Measurements from ENCODE around the gene GGT7.
A peak's percentile ranks its signal among the peaks of the same experiment; 100 is the strongest.
"Not testable (repeated sequence)": the region's sequence is repeated elsewhere in the genome, so short reads cannot be mapped to it uniquely, and the experiment has no call there.

The GGT7 gene

DNA sequence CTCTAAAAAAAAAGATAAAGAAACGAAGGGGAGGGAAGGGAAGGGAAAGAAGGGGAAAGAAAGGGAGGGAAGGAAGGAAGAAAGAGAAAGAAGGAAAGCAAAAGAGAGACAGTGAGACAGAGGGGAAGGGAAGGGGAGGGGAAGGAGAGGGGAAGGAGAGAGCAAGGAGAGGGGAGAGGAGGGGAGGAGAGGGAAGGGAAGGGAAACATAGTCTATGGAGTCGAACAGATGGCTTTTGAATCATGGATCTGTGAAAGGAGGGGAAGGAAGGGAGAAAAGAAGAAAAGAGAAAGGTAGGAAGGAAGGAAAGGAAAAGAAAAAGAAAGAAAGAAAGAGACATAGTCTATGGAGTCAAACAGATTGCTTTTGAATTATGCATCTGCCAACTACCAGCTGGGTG, 30.5 kb downstream of the GGT7 start:
- DNase-seq (ENCODE audit: low spot score): no peak

DNA sequence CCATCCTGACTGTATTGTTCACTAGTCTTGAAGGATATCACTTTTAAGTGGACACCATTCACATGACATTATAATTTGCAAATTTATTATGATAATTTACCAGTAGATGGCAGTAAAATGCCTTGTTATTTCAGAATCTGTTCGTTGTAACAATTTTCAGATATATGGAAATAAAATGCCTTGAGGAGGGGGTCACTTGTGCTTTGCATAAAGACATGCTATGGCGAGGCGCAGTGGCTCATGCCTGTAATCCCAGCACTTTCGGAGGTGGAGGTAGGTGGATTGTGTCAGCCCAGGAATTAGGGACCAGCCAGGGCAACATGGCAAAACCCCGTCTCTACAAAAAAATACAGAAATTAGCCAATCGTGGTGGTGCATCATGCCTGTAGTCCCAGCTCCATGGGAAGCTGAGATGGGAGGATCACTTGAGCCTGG, 38.2 kb downstream of the GGT7 start:
- no peak for DNase-seq (ENCODE audit: low spot score)

- DNase-seq (ENCODE audit: low spot score): no peak
Observed at GRCh38 chr20:34831936-34832335, 40.7 kb downstream of the GGT7 start.

DNA sequence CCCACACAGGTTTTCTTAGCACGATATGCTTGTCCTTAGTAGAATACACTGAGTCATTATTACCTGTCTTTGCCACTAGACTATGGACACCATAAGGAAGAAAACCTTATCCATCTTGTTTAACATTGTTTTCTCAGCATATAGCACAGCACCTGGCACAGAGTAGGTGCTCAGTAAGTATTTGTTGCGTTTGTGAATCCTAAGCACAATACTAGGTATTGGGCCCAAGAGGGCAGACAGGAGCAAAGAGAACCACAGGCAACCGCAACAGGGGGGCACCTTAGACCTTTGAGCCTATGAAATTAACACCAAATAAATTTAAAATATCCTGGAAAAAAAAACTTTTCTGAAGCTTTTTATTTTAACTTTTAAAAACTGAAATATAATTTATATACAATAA, 43.5 kb downstream of the GGT7 start:
- no peak for DNase-seq (ENCODE audit: low spot score)

- peak; percentile 89 for DNase-seq (ENCODE audit: low spot score)
Observed at GRCh38 chr20:34825530-34826362, 46.9 kb downstream of the GGT7 start, which contains the start of gene NCOA6. Gene NCOA6, minus strand, starts transcription at chr20:34825651. Its CDS starts 43,296 bp downstream, at chr20:34782355.

DNA sequence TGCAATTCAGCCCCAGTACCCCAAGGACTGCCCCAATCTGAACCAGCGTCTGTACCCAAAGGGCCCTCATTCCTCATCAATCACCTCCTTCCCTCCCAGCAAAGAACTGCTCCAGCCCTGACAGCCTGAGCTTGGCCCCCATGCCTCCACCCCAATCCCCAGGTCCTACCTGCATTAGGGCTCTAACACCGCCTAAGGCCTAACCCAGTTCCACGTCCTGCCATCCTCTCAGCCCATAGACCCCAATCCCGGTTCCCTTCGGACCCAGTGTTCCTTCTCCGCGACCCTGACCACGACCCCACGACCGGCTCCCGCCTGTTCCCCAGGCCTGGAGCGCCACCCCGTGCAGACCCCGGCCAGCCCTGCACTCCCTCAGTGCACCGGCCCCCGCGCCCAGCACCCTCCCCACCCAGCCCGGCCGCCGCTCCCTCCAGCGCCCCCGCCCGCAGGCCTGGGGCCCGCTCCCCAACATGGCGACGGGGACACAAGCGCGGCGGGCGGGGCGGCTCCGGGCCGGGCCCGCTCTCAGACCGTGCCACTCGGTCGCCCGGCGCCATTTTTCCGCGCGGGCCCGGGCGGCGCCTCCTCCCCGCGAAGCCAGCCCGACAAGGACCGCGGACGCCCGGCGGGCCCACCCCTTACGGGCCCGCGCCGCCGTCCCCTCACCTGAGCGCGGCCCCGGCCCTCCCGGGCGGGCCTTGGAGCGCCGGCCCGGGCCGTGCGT, 47.7 kb downstream of the GGT7 start:
- DNase-seq (ENCODE audit: low spot score): peak; percentile 73

GRCh38 chr20:34824452-34824805, 48.2 kb downstream of the GGT7 start:
- DNase-seq (ENCODE audit: low spot score): peak; percentile 46

- DNase-seq (ENCODE audit: low spot score): no peak
Observed at GRCh38 chr20:34824026-34824425, 48.6 kb downstream of the GGT7 start.

DNA sequence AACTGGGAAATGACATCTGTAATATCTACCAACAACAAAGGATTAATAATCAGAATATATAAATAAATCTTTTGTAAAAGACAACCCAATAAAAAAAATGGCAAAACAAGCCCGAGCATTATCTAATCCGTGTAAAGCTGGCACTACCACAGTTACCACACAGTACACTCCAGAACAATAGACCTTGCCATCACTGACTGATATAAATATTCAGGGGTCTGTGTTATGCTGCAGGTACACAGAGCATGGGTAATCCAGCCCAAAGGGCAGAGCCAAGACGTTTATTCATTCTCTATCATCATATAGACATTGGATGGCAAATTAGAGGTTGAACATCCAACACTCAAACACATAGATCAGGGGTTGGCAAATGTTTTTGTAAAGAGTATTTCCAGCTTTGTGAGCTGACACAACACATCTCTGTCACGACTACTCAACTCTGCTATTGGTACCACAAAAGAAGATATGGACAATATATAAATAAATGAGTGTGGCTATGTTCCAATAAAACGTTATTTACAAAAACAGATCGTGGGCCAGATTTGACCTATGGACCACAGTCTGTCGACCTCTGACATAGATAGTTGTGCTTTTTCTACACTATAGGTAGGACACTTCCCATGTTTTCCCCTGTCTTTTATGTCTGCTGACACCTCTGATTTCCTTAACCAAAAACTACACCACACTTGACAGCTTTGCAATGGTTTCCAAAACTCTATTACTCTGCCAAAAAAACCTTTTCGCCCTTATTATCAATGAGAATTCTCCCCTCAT, 51.7 kb downstream of the GGT7 start:
- peak; percentile 18 for DNase-seq (ENCODE audit: low spot score)

DNA sequence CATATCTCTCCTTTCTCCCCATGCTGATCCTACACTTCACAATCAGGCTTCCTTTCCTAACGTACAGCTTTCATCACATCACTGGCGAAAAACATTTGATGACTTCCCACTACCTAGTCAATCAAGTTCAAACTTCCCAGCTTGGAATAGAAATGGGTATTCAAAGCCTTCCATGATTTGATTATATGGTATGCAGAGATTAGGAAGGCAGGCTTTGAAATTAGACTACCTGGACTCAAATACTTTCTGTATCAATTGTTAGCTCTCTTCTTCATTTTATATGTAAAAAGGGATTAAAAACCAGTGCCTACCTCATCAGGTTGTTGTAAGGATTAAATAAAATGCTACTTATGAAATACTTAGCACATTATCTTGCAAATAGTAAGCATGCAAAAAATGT, 54.9 kb downstream of the GGT7 start:
- peak; percentile 15 for DNase-seq (ENCODE audit: low spot score)

DNA sequence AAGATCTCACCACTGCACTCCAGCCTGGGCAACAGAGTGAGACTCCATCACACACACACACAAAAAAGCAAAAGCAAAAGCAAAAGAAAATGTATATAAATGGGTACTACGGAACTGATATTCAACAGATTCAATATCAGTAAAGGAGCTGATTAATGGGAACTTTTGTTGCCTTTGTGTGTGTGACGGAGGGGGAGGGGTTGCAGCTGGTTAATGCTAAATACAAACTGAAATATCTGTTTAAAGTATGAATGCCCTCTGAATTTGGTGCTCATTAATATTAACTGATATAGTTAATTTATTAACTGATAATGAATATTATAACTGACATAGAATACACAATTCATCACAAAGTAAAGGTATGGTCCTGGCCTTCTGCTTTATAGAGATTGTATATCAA, 55.6 kb downstream of the GGT7 start:
- DNase-seq (ENCODE audit: low spot score): peak; percentile 31

DNA sequence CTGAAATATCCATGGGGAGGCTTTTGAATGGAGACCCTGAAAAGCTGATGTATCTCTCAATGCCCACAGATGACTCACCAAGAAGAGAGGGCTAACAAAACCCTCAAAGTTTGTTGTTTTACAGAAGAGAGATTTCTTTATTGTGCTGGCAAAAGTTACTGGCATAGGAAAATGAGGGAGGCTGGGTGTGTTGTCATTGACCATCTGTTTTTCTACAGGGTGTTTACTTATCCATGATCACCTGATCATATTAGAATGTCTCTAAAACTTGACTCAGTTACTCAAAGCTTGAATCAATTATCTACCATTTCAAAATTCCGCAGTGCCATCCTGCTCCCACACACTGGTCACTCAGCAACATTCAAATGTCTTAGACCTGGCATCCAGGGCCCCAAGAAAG, 57.0 kb downstream of the GGT7 start:
- no peak for DNase-seq (ENCODE audit: low spot score)

DNA sequence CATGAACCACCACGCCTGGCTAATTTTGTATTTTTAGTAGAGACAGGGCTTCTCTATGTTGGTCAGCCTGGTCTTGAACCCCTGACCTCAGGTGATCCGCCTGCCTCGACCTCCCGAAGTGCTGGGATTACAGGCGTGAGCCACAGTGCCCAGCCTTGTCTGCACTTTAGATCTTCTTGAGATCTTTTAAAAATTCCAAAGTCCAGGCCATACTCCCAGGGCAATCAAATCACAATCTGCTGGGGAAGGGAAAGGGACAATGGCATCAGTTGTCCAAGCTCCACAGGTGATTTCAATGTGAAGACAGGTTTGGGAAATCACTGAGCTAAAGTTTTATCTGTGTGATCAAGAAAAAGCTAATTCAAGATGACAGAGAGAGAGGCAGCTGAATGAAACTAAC, 64.1 kb downstream of the GGT7 start:
- DNase-seq (ENCODE audit: low spot score): no peak

DNA sequence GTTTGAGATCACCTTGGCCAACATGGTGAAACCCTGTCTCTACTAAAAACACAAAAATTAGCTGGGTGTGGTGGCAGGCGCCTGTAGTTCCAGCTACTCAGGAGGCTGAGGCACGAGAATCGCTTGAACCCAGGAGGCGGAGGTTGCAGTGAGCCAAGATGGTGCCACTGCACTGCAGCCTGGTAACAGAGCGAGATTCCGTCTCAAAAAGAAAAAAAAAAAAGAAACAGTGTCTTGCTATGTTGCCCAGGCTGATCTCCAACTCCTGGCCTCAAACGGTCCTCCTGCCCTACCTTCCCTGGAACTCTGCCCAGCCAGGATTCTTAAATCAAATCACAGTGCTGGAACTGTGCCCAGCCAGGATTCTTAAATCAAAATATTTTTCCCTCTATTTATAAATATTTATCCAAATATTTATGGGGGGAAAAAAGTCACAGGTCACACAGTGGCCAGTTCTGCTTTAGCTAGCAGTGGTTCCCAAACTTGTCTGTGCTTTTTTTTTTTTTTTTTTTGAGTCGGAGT, 64.7 kb downstream of the GGT7 start:
- DNase-seq (ENCODE audit: low spot score): not testable (repeated sequence)

DNA sequence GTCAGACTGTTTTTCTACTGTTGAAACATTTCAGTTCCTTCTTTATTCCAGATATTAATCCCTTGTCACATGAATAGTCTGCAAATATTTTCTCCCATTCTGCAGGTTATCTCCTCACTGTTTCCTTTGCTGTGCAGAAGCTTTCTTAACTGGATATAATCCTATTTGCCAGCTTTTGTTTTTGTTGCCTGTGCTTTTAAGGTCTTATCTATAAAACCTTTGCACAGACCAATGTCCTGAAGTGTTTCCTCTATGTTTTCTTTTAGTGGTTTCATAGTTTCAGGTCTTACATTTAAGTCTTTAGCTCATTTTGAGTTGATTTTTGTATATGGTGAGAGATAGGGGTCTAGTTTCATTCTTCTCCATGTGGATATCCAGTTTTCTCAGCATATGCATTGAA, 66.4 kb downstream of the GGT7 start:
- DNase-seq (ENCODE audit: low spot score): no peak

- no peak for DNase-seq (ENCODE audit: low spot score)
Observed at GRCh38 chr20:34798871-34799270, 73.8 kb downstream of the GGT7 start.

DNA sequence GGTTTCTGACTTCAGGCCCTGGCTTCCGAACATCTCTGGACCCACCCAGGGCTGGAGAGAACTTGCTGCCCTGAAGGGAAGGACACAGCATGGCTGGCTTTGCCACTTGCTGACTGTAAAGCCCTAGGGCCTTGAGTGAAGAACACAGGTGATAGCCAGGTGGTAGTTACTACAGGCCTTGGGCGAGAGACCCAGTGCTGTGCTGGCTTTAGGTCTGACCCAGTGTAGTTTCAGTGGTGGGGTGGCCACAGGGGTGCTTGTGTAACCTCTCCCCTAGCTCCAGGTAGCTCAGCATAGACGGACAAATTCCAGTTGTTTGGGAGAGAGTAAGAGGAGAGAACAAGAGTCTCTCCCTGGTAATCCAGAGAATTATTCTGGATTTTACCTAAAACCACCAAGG, 74.3 kb downstream of the GGT7 start:
- no peak for DNase-seq (ENCODE audit: low spot score)

DNA sequence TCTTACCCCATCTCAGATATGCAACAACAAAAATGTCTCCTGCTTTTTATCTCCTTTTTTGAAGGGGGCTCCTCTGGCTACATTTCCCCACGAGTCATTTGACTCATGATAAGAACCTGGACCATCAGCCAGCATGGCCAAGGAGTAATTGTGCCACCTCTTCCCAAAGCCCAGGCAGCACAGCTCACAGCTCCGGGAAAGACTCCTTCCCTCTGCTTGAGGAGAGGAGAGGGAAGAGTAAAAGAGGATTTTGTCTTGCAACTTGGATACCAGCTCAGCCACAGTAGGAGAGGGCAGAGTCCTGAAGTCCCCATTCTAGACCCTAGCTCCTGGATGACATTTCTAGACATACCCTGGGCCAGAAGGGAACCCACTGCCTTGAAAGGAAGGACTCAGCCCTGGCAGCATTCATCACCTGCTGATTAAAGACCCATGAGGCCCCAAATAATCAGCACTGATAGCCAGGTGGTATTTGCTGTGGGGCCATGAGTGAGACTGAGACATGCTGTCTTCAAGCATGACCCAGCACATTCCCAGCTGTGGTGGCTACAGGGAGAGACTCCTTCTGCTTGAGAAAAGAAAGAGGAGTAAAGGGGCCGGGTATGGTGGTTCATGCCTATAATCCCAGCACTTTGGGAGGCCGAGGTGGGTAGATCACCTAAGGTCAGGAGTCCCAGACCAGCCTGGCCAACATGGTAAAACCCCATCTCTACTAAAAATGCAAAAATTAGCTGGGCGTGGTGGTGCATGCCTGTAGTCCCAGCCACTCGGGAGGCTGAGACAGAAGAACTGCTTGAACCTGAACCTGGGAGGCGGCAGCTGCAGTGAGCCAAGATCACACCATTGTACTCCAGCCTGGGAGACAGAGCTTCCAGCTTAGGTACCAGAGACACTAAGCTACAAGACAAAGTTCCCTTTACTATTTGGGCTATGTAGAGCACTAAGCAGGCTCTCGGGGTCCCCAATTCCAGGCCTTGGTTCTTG, 75.4 kb downstream of the GGT7 start:
- DNase-seq (ENCODE audit: low spot score): no peak

All from putamen (tissue), 1 donor.